Muscle of back (tissue), 11 donors: ENCODE results near the gene PGAM2. TPM values are rescaled to one million over a fixed set of nuclear protein-coding genes. Genes with fewer than 3 reads are reported as not detected.

ENCODE experiments used
- DNase-seq, 3 donors: peaks; one replicate each; pipeline versions ENCODE4 v3.0.0 to v3.0.0-alpha.2; 2013
- polyA plus RNA-seq, 10 donors: library from polyadenylated mRNA; unstranded; fragments of 120-200 nt; gene quantifications; one replicate each; pipeline ENCODE4 v1.2.1, GENCODE V29; 2013; ENCODE audit not compliant: insufficient read length in 10 of 10

The PGAM2 gene
- polyA plus RNA-seq, 10 donors: 100 to 285 (median 240) TPM

GRCh38 chr7:44087911-44088838 is 22.8 kb upstream of the PGAM2 start:
- peak; percentile 56 to 82 (median 75) for DNase-seq

DNA sequence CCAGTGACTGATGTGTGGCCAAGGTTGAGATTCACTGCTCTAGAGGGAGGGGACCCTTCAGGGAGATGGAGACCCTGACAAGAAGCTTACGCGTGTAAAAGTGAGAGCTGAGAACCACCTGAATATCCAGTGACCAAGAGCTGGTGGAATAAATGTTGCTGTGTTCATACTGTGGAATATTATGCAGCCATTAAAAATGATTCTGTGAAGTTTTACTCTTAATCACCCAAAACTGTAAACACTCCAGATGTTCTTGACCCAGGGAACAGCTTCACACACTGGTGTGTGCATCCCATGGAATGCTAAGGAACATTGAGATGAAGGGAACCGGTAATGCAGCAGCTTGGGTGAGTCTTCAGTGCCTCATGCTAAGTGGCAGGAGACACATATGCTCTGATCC is 21.3 kb upstream of the PGAM2 start:
- no peak for DNase-seq

DNA sequence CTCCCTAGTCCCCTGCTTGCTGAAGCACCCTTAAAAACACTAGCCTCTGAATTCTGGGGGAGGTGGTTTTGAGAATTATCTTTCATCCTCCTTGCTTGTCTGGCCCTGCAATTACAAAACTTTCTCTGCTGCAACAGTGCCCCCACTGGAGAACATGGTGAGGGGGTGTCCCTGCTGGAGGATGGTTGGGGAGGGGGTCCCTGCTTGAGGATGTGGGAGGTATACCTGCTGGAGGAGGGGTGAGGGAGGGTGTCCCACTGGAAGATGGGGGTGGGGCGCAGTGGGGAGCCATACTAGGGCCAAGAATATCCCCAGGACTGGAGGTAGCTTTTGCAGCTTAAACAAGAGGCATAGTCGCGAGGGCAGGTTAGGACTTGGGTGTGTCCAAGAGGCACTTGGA is 20.2 kb upstream of the PGAM2 start:
- no peak for DNase-seq

DNA sequence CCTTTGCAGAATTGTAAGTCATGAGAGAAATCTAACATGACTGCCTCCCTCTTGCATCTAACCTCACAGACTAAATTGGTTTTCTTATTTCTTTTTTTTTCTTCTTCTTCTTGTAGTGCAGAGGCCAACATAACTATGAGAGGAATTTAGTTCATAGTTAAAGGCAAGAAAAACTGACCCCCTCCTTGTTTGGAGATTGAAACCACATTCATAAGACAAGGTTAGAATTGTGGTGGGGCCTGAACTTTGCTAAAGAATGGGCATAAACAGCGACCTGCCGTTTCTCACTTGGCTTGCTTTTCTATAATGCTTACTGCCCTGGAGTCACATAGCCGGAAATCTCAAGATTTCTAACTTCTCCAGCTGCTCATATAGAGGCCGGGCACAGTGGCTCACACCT is 19.3 kb upstream of the PGAM2 start:
- no peak for DNase-seq

- DNase-seq: no peak
These were observed 18.4 kb upstream of the PGAM2 start for GRCh38 chr7:44083796-44084195.

- peak; percentile 98 to 99 (median 99) for DNase-seq
These were observed 17.3 kb upstream of the PGAM2 start for GRCh38 chr7:44082541-44083207.

DNA sequence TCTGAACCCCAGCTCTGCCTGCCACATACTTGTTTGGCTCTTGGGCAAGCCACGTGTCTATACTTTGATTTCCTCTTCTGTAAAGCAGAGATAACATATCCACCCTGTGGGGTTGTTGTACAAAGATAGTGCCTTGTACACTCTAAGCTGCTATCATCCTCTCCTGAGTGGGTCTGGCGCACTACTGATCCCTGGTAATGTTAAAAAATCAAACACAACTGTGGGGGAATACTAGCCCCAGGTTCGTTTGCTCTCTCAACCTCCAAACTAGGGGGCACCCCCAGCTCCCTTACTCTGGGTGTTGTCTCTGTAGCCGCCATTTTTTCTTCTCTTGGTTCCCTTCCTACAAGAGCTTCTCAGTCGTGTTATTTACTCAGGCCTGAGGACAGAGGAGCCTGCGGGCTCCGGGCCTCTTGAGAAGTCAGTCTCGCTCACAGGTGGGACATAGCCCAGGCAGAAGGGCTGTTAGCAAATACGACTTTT is 15.9 kb upstream of the PGAM2 start:
- no peak for DNase-seq

DNA sequence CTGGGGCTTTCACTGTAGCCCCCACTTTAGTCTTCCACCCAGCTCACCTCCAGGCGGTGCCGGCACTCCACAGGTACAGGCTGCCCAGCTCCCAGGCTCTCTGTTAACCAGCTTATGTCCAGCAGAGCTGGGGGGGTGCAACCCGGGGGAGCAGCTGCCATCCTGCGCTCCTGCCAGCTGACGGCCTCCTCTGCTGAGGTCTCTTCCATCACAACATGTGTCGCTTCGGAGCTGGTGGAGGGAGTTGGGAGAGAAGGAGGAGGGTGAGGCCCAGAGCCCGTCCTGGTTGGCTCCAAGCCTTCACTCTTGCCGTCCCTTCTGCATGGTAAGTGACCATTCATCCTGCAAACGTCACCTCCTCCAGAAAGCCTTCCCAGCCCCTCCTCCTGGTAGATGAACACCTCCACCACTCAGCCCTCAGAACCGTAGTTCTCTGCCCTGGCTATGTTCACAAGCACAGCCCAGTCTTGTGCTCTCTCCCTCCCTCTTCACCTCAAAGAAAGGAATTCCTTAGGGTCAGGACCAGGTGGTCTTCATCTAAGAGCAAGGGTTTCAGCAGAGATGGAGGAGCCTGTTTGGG is 15.4 kb upstream of the PGAM2 start:
- DNase-seq: no peak

GRCh38 chr7:44080118-44080517 is 14.8 kb upstream of the PGAM2 start:
- no peak for DNase-seq

- DNase-seq: no peak
These were observed 14.1 kb upstream of the PGAM2 start for GRCh38 chr7:44079331-44080021.

DNA sequence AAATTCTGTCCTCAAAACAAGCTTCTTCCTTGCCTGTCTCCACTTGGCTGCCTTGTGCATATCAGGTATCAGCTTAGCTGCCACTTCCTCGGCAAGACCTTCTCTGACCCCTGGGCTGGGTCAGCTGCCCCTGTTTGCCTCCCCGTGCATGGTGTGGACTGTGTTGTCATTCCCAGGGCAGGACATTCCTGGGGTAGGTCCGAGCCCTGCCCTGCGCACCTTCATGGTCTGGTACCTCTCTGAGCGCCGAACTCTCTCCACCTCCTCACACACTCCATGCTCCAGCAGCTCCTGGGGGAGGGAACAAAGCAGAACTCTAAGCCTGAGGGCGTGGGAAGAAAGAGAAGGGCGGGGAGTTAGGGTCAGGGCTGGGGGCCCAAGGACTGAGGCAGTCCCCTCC is 13.2 kb upstream of the PGAM2 start:
- no peak for DNase-seq

- no peak for DNase-seq
These were observed 12.3 kb upstream of the PGAM2 start for GRCh38 chr7:44077681-44078091.

- no peak for DNase-seq
These were observed 11.7 kb upstream of the PGAM2 start for GRCh38 chr7:44077061-44077460.

- no peak for DNase-seq
These were observed 10.9 kb upstream of the PGAM2 start for GRCh38 chr7:44076101-44076895.

DNA sequence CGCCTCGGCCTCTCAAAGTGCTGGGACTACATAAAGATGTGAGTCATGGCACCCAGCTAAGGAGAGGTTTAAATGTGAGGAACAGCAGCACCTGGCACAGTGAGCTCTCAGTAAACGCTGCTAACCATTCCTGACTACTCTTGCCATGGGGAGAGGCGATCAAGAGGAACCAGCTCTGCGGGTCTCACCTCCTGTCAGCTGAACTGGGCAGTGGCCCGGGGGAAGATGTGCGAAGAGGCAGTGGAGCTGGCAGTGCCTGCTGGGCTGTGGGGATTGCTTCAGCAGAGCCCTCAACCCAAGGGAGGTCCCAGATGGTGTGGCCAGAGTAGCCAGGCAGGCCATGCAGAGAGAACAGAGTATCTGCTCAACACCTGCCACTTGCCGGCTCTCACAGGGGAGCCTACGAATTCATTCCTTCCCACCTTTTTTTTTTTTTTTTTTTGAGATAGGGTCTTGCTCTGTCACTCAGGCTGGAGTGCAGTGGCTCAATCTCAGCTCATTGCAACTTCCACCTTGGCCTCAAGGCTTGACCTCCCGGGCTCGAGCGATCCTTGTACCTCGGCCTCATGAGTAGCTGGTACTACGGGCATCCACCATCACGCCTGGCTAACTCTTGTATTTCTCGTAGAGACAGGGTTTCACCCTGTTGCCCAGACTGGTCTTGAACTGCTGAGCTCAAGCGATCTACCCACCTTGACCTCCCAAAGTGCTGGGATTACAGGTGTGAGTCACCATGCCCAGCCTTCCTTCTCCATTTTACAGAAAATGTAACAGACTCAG is 10.1 kb upstream of the PGAM2 start:
- no peak for DNase-seq

- DNase-seq: no peak
These were observed 9.0 kb upstream of the PGAM2 start for GRCh38 chr7:44074349-44074695.

- peak in 1 of 3 donors; percentile 48 for DNase-seq
These were observed 8.4 kb upstream of the PGAM2 start for GRCh38 chr7:44073664-44074348.

DNA sequence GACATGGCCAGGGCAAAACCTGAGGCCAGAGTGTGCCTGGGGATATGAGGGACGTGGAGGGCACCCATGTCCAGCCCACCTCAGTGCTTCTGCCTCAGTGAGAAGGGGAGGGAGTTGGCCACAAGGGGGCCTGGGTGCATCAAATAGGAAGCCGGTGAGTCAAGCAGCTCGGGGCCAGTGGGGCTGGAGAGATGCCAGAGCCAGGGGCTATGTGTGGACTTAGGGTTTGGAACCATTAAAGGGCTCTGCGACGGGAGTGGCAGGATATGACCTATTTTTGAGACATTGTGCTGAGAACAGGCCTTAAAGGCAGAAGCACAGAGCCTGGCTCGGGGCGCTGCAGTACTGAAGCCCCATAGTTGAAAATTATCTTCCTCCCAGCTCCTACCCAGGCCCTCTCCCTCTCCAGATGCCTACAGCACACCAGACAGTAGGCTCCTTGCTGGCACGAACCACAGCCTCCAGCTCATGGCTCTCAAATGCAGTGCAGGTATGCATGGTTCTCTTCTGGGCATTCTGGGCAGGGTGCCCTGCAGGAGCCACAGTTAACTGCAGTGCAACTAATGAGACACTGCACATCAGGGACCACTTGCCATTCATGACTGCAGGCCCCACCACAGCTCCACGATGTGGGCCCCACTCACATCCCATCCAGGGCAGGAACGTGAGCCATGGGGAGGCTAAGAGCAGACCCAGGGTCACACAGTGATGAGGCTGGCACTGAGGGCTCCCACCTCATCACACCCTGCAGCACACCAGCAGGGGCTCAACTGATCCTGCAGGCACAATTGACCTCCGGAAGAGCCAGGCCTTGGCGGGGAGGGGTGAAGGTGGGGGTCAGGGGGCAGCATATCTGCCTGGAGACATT is 7.2 kb upstream of the PGAM2 start:
- DNase-seq: peak; percentile 63 to 79 (median 64)
